ENCODE measurements around the gene HCK.

DNA sequence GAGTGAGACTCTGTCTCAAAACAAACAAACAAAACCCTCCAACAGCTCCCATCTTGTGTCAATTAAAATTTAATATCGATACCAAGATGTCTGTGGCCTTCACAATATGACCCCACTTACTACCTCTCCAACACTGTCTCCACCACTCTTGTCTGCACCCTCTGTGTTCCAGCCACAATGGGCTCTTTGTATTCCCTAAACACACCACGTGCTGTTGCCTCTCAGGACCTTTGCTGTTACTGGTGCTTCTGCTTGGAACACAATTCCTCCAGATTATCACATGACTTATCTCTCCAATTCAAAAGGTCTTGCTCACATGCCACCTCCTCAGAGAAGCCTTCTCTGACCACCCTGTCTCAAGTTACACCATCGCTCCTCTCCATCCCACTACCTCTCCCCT lies 6.0 kb upstream of the HCK start:
- TF ChIP-seq, protein P1, sequence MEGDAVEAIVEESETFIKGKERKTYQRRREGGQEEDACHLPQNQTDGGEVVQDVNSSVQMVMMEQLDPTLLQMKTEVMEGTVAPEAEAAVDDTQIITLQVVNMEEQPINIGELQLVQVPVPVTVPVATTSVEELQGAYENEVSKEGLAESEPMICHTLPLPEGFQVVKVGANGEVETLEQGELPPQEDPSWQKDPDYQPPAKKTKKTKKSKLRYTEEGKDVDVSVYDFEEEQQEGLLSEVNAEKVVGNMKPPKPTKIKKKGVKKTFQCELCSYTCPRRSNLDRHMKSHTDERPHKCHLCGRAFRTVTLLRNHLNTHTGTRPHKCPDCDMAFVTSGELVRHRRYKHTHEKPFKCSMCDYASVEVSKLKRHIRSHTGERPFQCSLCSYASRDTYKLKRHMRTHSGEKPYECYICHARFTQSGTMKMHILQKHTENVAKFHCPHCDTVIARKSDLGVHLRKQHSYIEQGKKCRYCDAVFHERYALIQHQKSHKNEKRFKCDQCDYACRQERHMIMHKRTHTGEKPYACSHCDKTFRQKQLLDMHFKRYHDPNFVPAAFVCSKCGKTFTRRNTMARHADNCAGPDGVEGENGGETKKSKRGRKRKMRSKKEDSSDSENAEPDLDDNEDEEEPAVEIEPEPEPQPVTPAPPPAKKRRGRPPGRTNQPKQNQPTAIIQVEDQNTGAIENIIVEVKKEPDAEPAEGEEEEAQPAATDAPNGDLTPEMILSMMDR (conservative IDR thresholded peaks at IDR 0.05 in 1 of 2, IDR thresholded peaks at IDR 0.05 in 1 of 2; ENCODE audit: extremely low read depth in 1 of 2, insufficient read depth in 1 of 2, low read depth in 1 of 2, low read length in 2 of 2) = no peak
- TF ChIP-seq EZH2 (IDR thresholded peaks at IDR 0.05; ENCODE audit: borderline replicate concordance, low read length) = no peak

Measured in mammary epithelial cell (primary cell).